H1 (cell line): ENCODE results near the gene ZCCHC3. TPM values are rescaled to one million over a fixed set of nuclear protein-coding genes. Genes with fewer than 3 reads are reported as not detected.

Source experiments
- CTCF ChIA-PET: fragments of 300-600 bp; sonication (Branson Sonifier 250); formaldehyde crosslinking; loops from one replicate; lab custom pipeline; 2021; ENCODE audit not compliant: partially characterized antibody; lab: Charles Lee
- POLR2A ChIA-PET: fragments of 300-600 bp; sonication (Branson Sonifier 250); formaldehyde crosslinking; loops from one replicate; lab custom pipeline; 2021; ENCODE audit warnings: inconsistent platforms; ENCODE audit not compliant: partially characterized antibody; lab: Charles Lee
- DNase-seq, 2 experiments: peaks; one replicate each; pipeline versions ENCODE4 v3.0.0 to v3.0.0-alpha.2; 2010 to 2022; ENCODE audit warnings: low spot score in 2 of 2, low read depth in 1 of 2, mixed read lengths in 1 of 2
- FAIRE-seq: peaks from 2 replicates; lab custom pipeline; 2011; peaks lifted over from hg19 to GRCh38; lab: Jason Lieb, UNC
- H2AFZ ChIP-seq: 2 replicates; pipeline ENCODE4 v1.8.1; 2012; ENCODE audit warnings: low read length, inconsistent platforms
- H2AK5ac ChIP-seq: 2 replicates; pipeline ENCODE4 v1.6.1; 2013; ENCODE audit warnings: low read depth, low read length
- H2BK120ac ChIP-seq: replicated peaks from 2 replicates; pipeline ENCODE3; 2013; ENCODE audit warnings: low read depth, low read length, inconsistent platforms
- H2BK12ac ChIP-seq: 2 replicates; pipeline ENCODE4 v1.6.1; 2013; ENCODE audit warnings: low read depth, low read length
- H2BK15ac ChIP-seq: 2 replicates; pipeline ENCODE4 v1.6.1; 2013; ENCODE audit warnings: low read length
- H2BK20ac ChIP-seq: 2 replicates; pipeline ENCODE4 v1.6.1; 2013; ENCODE audit warnings: low read length
- H2BK5ac ChIP-seq: 2 replicates; pipeline ENCODE4 v1.6.1; 2013; ENCODE audit warnings: low read depth, low read length
- H3K14ac ChIP-seq: 2 replicates; pipeline ENCODE4 v1.6.1; 2013; ENCODE audit warnings: inconsistent platforms; ENCODE audit not compliant: insufficient read length
- H3K18ac ChIP-seq: 2 replicates; pipeline ENCODE4 v1.6.1; 2013; ENCODE audit warnings: low read length; ENCODE audit errors: extremely low read depth
- H3K23ac ChIP-seq: 2 replicates; pipeline ENCODE4 v1.6.1; 2013; ENCODE audit warnings: inconsistent platforms; ENCODE audit not compliant: insufficient read length
- H3K23me2 ChIP-seq: 2 replicates; pipeline ENCODE4 v1.6.1; 2013; ENCODE audit warnings: low read depth, low read length
- H3K27ac ChIP-seq: 2 replicates; pipeline ENCODE4 v1.6.1; 2011; ENCODE audit warnings: low read depth, low read length, inconsistent platforms
- H3K27me3 ChIP-seq, 4 experiments: replicated peaks in 1 of 4; 1 replicate in 1 of 4; 2 replicates in 3 of 4; pipeline versions ENCODE4 v1.6.1 to v1.8.1; 2011 to 2013; ENCODE audit warnings: low read length in 3 of 4, mild to moderate bottlenecking in 3 of 4, inconsistent platforms in 2 of 4, mixed read lengths in 2 of 4, moderate library complexity in 1 of 4; ENCODE audit not compliant: control insufficient read depth in 3 of 4, insufficient read depth in 3 of 4; ENCODE audit errors: extremely low read depth in 1 of 4
- H3K36me3 ChIP-seq, 4 experiments: 2 replicates each; pipeline versions ENCODE4 v1.6.1 to v1.8.1; 2011 to 2013; ENCODE audit warnings: mild to moderate bottlenecking in 4 of 4, low read length in 3 of 4, moderate library complexity in 2 of 4, control low read depth in 1 of 4, inconsistent platforms in 1 of 4; ENCODE audit not compliant: insufficient read depth in 4 of 4, control insufficient read depth in 2 of 4
- H3K4ac ChIP-seq: replicated peaks from 2 replicates; pipeline ENCODE3; 2013; ENCODE audit warnings: low read length, low read depth, mixed read lengths, inconsistent platforms; ENCODE audit not compliant: insufficient read length
- H3K4me1 ChIP-seq, 4 experiments: replicated peaks in 1 of 4; 1 replicate in 1 of 4; 2 replicates in 3 of 4; pipeline versions ENCODE4 v1.6.1 to v1.8.1; 2011 to 2013; ENCODE audit warnings: low read length in 3 of 4, inconsistent platforms in 2 of 4, mixed read lengths in 1 of 4; ENCODE audit not compliant: insufficient read depth in 4 of 4, control insufficient read depth in 3 of 4
- H3K4me2 ChIP-seq, 2 experiments: 2 replicates each; pipeline versions ENCODE4 v1.6.1 to v1.8.1; 2011 to 2013; ENCODE audit warnings: low read depth in 2 of 2, low read length in 2 of 2, control low read depth in 1 of 2, inconsistent platforms in 1 of 2, mild to moderate bottlenecking in 1 of 2; ENCODE audit not compliant: insufficient read depth in 1 of 2
- H3K4me3 ChIP-seq, 4 experiments: fragments of 200-600, 300-600 bp in 1 of 4; sonication (generic), shearing (Covaris generic), sonication (Bioruptor Twin) in 1 of 4; 2 replicates each; pipeline versions ENCODE4 v1.5.1 to v1.8.1; 2011 to 2016; ENCODE audit warnings: low read length in 4 of 4, low read depth in 3 of 4, control low read depth in 2 of 4, inconsistent platforms in 2 of 4, mild to moderate bottlenecking in 2 of 4, mixed read lengths in 1 of 4, moderate library complexity in 1 of 4; ENCODE audit not compliant: insufficient read depth in 2 of 4; ENCODE audit errors: extremely low read depth in 1 of 4
- H3K56ac ChIP-seq: replicated peaks from 2 replicates; pipeline ENCODE3; 2013; ENCODE audit warnings: low read depth, mild to moderate bottlenecking, mixed read lengths, low read length, inconsistent platforms; ENCODE audit not compliant: insufficient read length
- H3K79me1 ChIP-seq: 2 replicates; pipeline ENCODE4 v1.6.1; 2013; ENCODE audit warnings: low read depth, low read length, control low read depth
- H3K79me2 ChIP-seq, 2 experiments: 2 replicates each; pipeline versions ENCODE4 v1.6.1 to v1.8.1; 2012 to 2013; ENCODE audit warnings: low read length in 2 of 2, mild to moderate bottlenecking in 2 of 2, inconsistent platforms in 1 of 2; ENCODE audit not compliant: insufficient read depth in 2 of 2, control insufficient read depth in 1 of 2
- H3K9ac ChIP-seq, 4 experiments: replicated peaks in 1 of 4; 1 replicate in 1 of 4; 2 replicates in 3 of 4; pipeline versions ENCODE4 v1.6.1 to v1.8.1; 2011 to 2013; ENCODE audit warnings: low read depth in 3 of 4, low read length in 3 of 4, control low read depth in 2 of 4, mild to moderate bottlenecking in 2 of 4, moderate library complexity in 2 of 4, inconsistent platforms in 1 of 4; ENCODE audit errors: extremely low read depth in 1 of 4
- H3K9me3 ChIP-seq, 2 experiments: 2 replicates each; pipeline versions ENCODE4 v1.6.1 to v1.8.1; 2012 to 2013; ENCODE audit warnings: mild to moderate bottlenecking in 2 of 2, moderate library complexity in 2 of 2, control low read depth in 1 of 2, inconsistent platforms in 1 of 2, low read depth in 1 of 2, low read length in 1 of 2, mixed read lengths in 1 of 2; ENCODE audit not compliant: insufficient read depth in 2 of 2
- H4K20me1 ChIP-seq, 2 experiments: replicated peaks in 1 of 2; 2 replicates each; pipeline versions ENCODE3 to v1.8.1; 2011 to 2013; ENCODE audit warnings: inconsistent platforms in 2 of 2, low read length in 2 of 2, mild to moderate bottlenecking in 1 of 2; ENCODE audit not compliant: insufficient read depth in 2 of 2, control insufficient read depth in 1 of 2
- H4K5ac ChIP-seq: 2 replicates; pipeline ENCODE4 v1.6.1; 2013; ENCODE audit warnings: low read length, low read depth, mixed read lengths, inconsistent platforms; ENCODE audit not compliant: insufficient read length
- H4K8ac ChIP-seq: 2 replicates; pipeline ENCODE4 v1.8.0; 2013; ENCODE audit warnings: mild to moderate bottlenecking, moderate library complexity, low read length, inconsistent platforms; ENCODE audit not compliant: insufficient read depth; ENCODE audit errors: extremely low read depth
- H4K91ac ChIP-seq: replicated peaks from 2 replicates; pipeline ENCODE3; 2013; ENCODE audit warnings: low read length, mixed read lengths, inconsistent platforms; ENCODE audit not compliant: insufficient read length
- BCL11A ChIP-seq, 2 experiments: IDR thresholded peaks; one replicate each; pipeline ENCODE4 v1.6.1; 2011; ENCODE audit warnings: low read depth in 2 of 2, low read length in 2 of 2, mild to moderate bottlenecking in 2 of 2
- EZH2 ChIP-seq: fragments of 200-600 bp; sonication (generic); IDR thresholded peaks from 2 replicates; pipeline ENCODE4 v1.7.1; 2012; ENCODE audit warnings: low read depth, mild to moderate bottlenecking, moderate library complexity, low read length, inconsistent platforms; ENCODE audit not compliant: severe bottlenecking
- FOSL1 ChIP-seq: IDR thresholded peaks from 2 replicates; pipeline ENCODE4 v1.6.1; 2011; ENCODE audit warnings: mild to moderate bottlenecking, low read depth, low read length, moderate library complexity; ENCODE audit not compliant: insufficient read depth
- HDAC6 ChIP-seq: IDR thresholded peaks from one replicate; pipeline ENCODE4 v1.7.1; 2012; ENCODE audit warnings: low read depth, mild to moderate bottlenecking, inconsistent platforms, low read length, moderate library complexity
- KDM1A ChIP-seq: fragments of 200-600, 300-600 bp; sonication (generic); IDR thresholded peaks from 2 replicates; pipeline ENCODE4 v1.7.1; 2016; ENCODE audit warnings: mild to moderate bottlenecking, low read length, borderline replicate concordance
- NRF1 ChIP-seq: IDR thresholded peaks from 2 replicates; pipeline ENCODE4 v1.6.1; 2011; ENCODE audit warnings: mild to moderate bottlenecking, low read depth, low read length, improper control_type of control experiment
- POU5F1 ChIP-seq: IDR thresholded peaks from 2 replicates; pipeline ENCODE4 v1.6.1; 2011; ENCODE audit warnings: low read depth, mild to moderate bottlenecking, low read length, moderate library complexity
- RXRA ChIP-seq: IDR thresholded peaks from 2 replicates; pipeline ENCODE4 v1.6.1; 2011; ENCODE audit warnings: low read depth, mild to moderate bottlenecking, low read length, moderate library complexity; ENCODE audit not compliant: insufficient read depth
- SP2 ChIP-seq: IDR thresholded peaks from 2 replicates; pipeline ENCODE4 v1.6.1; 2012; ENCODE audit warnings: mild to moderate bottlenecking, low read length, inconsistent platforms
- YY1 ChIP-seq: IDR thresholded peaks from 2 replicates; pipeline ENCODE4 v1.6.1; 2011; ENCODE audit warnings: low read depth, mild to moderate bottlenecking, low read length
- polyA plus RNA-seq, 7 experiments: library from polyadenylated mRNA; depleted of rRNA in 3 of 7; stranded (reverse) in 5 of 7; unstranded in 2 of 7; fragments of >200 nt in 5 of 7; fragments of 200-250 nt in 2 of 7; gene quantifications; 1 replicate in 5 of 7; 2 replicates in 1 of 7; 4 replicates in 1 of 7; pipeline versions ENCODE4 v1.2.1 to v1.2.3, GENCODE V29; 2011 to 2013; ENCODE audit warnings: missing spikeins in 2 of 7, mixed read lengths in 2 of 7
- total RNA-seq: library from RNA; stranded (reverse); fragmentation: NEBNext Ultra II Directional; extraction: Animal tissue kit (Norgen Biotek cat#: 25700); gene quantifications from 2 replicates; pipeline ENCODE4 v1.2.1, GENCODE V29; 2021
- TF ChIP-seq, protein P1 (sequence below): IDR thresholded peaks from 2 replicates; pipeline ENCODE4 v1.6.1; 2012; ENCODE audit warnings: low read length, inconsistent platforms

Gene ZCCHC3
- total and polyA plus RNA-seq, 2 of the 8 experiments (the other 6 are each of a cell fraction or from before 2014, with no cell fraction given) = 33.7 to 52.4 TPM

GRCh38 chr20:271528-271927, 25.8 kb upstream of the ZCCHC3 start:
- no peak overlapping the region for H3K18ac ChIP-seq
- POLR2A ChIA-PET = no interaction called here
- H2BK12ac ChIP-seq = no peak overlapping the region
- H3K27me3 ChIP-seq = peaks cover 0 to 3% (median 0%) of the 10 kb centered on the region in 4 experiments; a peak in 2 of 7 replicates
- 0 out of 7 replicates have a peak, but pooled peaks cover 0 to 2% (median 0%) of the 10 kb centered on the region in 4 experiments for H3K4me1 ChIP-seq
- no peak overlapping the region for H2AFZ ChIP-seq
- peaks cover 0 to 4% of the 10 kb centered on the region in 2 experiments for H4K20me1 ChIP-seq
- no peak overlapping the region for H4K8ac ChIP-seq
- H2AK5ac ChIP-seq = no peak overlapping the region
- no peak overlapping the region for H3K4me2 ChIP-seq
- CTCF ChIA-PET = interaction anchor here (0.7 kb wide), 1 partner anchor 601 kb away, joined by 3 read pairs; no protein-coding TSS in a partner anchor
- H4K91ac ChIP-seq = no peak overlapping the region
- no peaks in the 10 kb centered on the region for H3K9me3 ChIP-seq
- H3K9ac ChIP-seq = no peak overlapping the region
- no peak overlapping the region for H2BK15ac ChIP-seq
- H2BK5ac ChIP-seq = no peak overlapping the region
- no peak overlapping the region for H3K27ac ChIP-seq
- H3K36me3 ChIP-seq = peaks cover 7 to 10% (median 8%) of the 10 kb centered on the region in 4 experiments; a peak in 6 of 8 replicates
- H3K23ac ChIP-seq = no peak overlapping the region
- no peaks in the 10 kb centered on the region for H3K79me1 ChIP-seq
- TF ChIP-seq HDAC6 = no peak
- TF ChIP-seq NRF1 = no peak
- TF ChIP-seq RXRA = no peak
- TF ChIP-seq YY1 = no peak
- no peak for TF ChIP-seq POU5F1
- no peak for TF ChIP-seq KDM1A
- TF ChIP-seq EZH2 = no peak
- TF ChIP-seq SP2 = no peak
- no peak for TF ChIP-seq FOSL1
- TF ChIP-seq, protein P1, sequence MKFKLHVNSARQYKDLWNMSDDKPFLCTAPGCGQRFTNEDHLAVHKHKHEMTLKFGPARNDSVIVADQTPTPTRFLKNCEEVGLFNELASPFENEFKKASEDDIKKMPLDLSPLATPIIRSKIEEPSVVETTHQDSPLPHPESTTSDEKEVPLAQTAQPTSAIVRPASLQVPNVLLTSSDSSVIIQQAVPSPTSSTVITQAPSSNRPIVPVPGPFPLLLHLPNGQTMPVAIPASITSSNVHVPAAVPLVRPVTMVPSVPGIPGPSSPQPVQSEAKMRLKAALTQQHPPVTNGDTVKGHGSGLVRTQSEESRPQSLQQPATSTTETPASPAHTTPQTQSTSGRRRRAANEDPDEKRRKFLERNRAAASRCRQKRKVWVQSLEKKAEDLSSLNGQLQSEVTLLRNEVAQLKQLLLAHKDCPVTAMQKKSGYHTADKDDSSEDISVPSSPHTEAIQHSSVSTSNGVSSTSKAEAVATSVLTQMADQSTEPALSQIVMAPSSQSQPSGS = no peak
- no peak for TF ChIP-seq BCL11A (IDR thresholded peaks at IDR 0.05; ENCODE audit: low read depth in 2 of 2, low read length in 2 of 2)
- H3K4me3 ChIP-seq = no peak overlapping the region
- no peaks in the 10 kb centered on the region for H3K79me2 ChIP-seq
- H2BK120ac ChIP-seq = no peak overlapping the region
- H3K4ac ChIP-seq = no peak overlapping the region
- no peak overlapping the region for H3K56ac ChIP-seq
- H3K14ac ChIP-seq = no peak overlapping the region
- no peaks in the 10 kb centered on the region; the same call in 1 of the 2 replicates for H3K23me2 ChIP-seq
- no peak for FAIRE-seq
- H2BK20ac ChIP-seq = no peak overlapping the region
- no peak overlapping the region for H4K5ac ChIP-seq
- no peak for DNase-seq
